ENCODE results near the gene TMEM80. TPM values are rescaled to one million over a fixed set of nuclear protein-coding genes. Genes with fewer than 3 reads are reported as not detected.

TMEM80 gene
- total and polyA plus RNA-seq, 9 of the 15 experiments (the other 6 are each of a cell fraction or from before 2014, with no cell fraction given): 5.1 to 30.1 (median 12.4) TPM

DNA sequence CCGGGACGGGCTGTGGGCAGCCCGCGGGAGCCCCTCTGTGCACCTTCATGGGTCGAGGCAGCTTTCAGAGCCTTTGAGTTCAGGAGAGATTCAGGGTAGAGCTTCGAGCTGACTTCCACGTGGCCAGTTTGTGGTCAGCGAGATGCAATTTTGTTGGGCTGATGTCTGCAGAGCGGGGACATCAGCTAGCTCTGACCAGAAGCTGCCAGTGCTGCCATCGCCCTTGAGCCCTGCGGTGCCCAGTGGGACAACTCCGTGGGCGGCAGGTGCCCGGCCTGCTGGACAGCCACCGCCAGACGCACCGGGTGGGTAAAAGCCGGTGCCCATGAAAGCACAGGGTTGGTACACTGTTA, 52.4 kb downstream of the TMEM80 start (continued):
- TF ChIP-seq FOXM1 (IDR thresholded peaks at IDR 0.05; ENCODE audit: low read depth) (no peak), FOXM1 (CRISPR knock-in tag; IDR thresholded peaks at IDR 0.05; ENCODE audit: low read depth) (0 out of 2 replicates have a peak, but pooled peaks have one; percentile 10)

- Histone ChIP-seq H2AFZ (ENCODE audit: low read depth, low read length) (no peak overlapping the region), H3K4me1 (replicated peaks in 1 of 2; ENCODE audit: control insufficient read depth in 2 of 2, insufficient read depth in 2 of 2, low read length in 2 of 2) (peaks cover 27 to 52% of the 10 kb centered on the region in 2 experiments), H3K27me3 (ENCODE audit: control insufficient read depth in 2 of 2, insufficient read depth in 2 of 2, low read length in 2 of 2) (no peaks in the 10 kb centered on the region), H3K4me3 (peak overlapping the region; percentile 100), H4K20me1 (replicated peaks; ENCODE audit: control insufficient read depth, insufficient read depth, low read length) (peaks cover 24% of the 10 kb centered on the region), H3K9me1 (ENCODE audit: control insufficient read depth, insufficient read depth, low read length) (no peaks in the 10 kb centered on the region), H3K9ac (ENCODE audit: insufficient read depth in 1 of 2, low read depth in 2 of 2, low read length in 2 of 2) (peak overlapping the region; percentile 88 to 100), H3K27ac (ENCODE audit: extremely low read depth, low read depth, low read length) (peak overlapping the region; percentile 99), H3K4me2 (ENCODE audit: insufficient read depth, low read length) (peak overlapping the region; percentile 94), H3K9me3 (replicated peaks; ENCODE audit: control insufficient read depth, insufficient read depth, low read depth, low read length) (no peaks in the 10 kb centered on the region), H3K79me2 (ENCODE audit: control insufficient read depth, insufficient read depth, low read length) (peaks cover 73% of the 10 kb centered on the region), H3K36me3 (ENCODE audit: control insufficient read depth, insufficient read depth, low read length) (peaks cover 53% of the 10 kb centered on the region)
- TF ChIP-seq, protein P1, sequence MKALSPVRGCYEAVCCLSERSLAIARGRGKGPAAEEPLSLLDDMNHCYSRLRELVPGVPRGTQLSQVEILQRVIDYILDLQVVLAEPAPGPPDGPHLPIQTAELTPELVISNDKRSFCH (CRISPR knock-in tag; IDR thresholded peaks at IDR 0.05): no peak
- TF ChIP-seq, protein P1 (tag; IDR thresholded peaks at IDR 0.05): peak; percentile 30; the same call in 1 of the 2 replicates
- TF ChIP-seq TFAM (CRISPR knock-in tag; conservative IDR thresholded peaks at IDR 0.05): no peak
- TF ChIP-seq, protein P2, sequence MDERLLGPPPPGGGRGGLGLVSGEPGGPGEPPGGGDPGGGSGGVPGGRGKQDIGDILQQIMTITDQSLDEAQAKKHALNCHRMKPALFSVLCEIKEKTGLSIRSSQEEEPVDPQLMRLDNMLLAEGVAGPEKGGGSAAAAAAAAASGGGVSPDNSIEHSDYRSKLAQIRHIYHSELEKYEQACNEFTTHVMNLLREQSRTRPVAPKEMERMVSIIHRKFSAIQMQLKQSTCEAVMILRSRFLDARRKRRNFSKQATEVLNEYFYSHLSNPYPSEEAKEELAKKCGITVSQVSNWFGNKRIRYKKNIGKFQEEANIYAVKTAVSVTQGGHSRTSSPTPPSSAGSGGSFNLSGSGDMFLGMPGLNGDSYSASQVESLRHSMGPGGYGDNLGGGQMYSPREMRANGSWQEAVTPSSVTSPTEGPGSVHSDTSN (CRISPR knock-in tag; IDR thresholded peaks at IDR 0.05; ENCODE audit: low read depth): no peak
- TF ChIP-seq, protein P2 (tag; conservative IDR thresholded peaks at IDR 0.05; ENCODE audit: low read depth): no peak
- no peak for TF ChIP-seq EGR1 (conservative IDR thresholded peaks at IDR 0.05)
- no peak for TF ChIP-seq U2AF1 (optimal IDR thresholded peaks at IDR 0.05; ENCODE audit: low read depth, low read length)
- CTCF ChIA-PET (ENCODE audit: low intra/inter-chr PET ratio): no interaction called here
- BruUV-seq (replicated peaks): no TSS peak
- intact Hi-C loops (cut with micrococcal nuclease): no loop called here
- in situ Hi-C loops (cut with MboI): no loop called here
- POLR2A ChIA-PET: interaction anchor here (0.6 to 7.4 kb wide), 7 partner anchors 11 to 84 kb away, joined by 3 to 88 read pairs (median 5); partner anchors contain the start of gene RPLP2
- FAIRE-seq (no peak), ATAC-seq (no peak), DNase-seq (ENCODE audit: extremely low read depth in 1 of 4, low spot score in 3 of 4) (no peak)
- WGBS (ENCODE audit: insufficient coverage, low coverage, missing lambda C conversion rate): 46% methylated on average over 2 of the region's 2 CpGs
Measured at GRCh38 chr11:749731-750130, 54.1 kb downstream of the TMEM80 start.

Other genes starting within 250 kb of the TMEM80 start
Only the 7 nearest of the 26 such genes appear.
- gene IRF7, start 79.9 kb upstream of the TMEM80 start, total RNA-seq (2014; rRNA removed): 3.7 and 8.3 TPM in 2 replicates
- gene IRF7, start 79.9 kb upstream of the TMEM80 start, total RNA-seq (2014; rRNA removed; fragmentation: Illumina TruSeq; extraction: Trizol): 0.29 TPM in 1 of 2 replicates, not detected in the other
- gene IRF7, start 79.9 kb upstream of the TMEM80 start, total RNA-seq (2015; rRNA removed; fragmentation: Illumina TruSeq; extraction: Trizol): 2.0 and 2.2 TPM in 2 replicates
- 6.5 and 7.6 TPM in 2 replicates for gene IRF7, start 79.9 kb upstream of the TMEM80 start, total RNA-seq (2021)
- gene IRF7, start 79.9 kb upstream of the TMEM80 start, polyA plus RNA-seq (2011; rRNA removed): 1.8 and 3.5 TPM in 2 replicates
- 0.64 and 2.2 TPM in 2 replicates for gene IRF7, start 79.9 kb upstream of the TMEM80 start, polyA plus RNA-seq (2014; fragmentation: Illumina TruSeq; extraction: Trizol)
- under 1 TPM; 0.27 to 0.48 TPM for gene IRF7, start 79.9 kb upstream of the TMEM80 start, polyA plus RNA-seq (2014; fragmentation: Nextera tagmentation; extraction: Ambion mirVana)
- 3.8 and 7.4 TPM in 2 replicates for gene IRF7, start 79.9 kb upstream of the TMEM80 start, polyA plus RNA-seq (2014; rRNA removed)
- not detected in 2 replicates for gene CDHR5, start 70.9 kb upstream of the TMEM80 start, total RNA-seq (2014; rRNA removed)
- not detected in 2 replicates for gene CDHR5, start 70.9 kb upstream of the TMEM80 start, total RNA-seq (2014; rRNA removed; fragmentation: Illumina TruSeq; extraction: Trizol)
- not detected in 2 replicates for gene CDHR5, start 70.9 kb upstream of the TMEM80 start, total RNA-seq (2015; rRNA removed; fragmentation: Illumina TruSeq; extraction: Trizol)
- 0.16 TPM in 1 of 2 replicates, not detected in the other for gene CDHR5, start 70.9 kb upstream of the TMEM80 start, total RNA-seq (2021)
- gene CDHR5, start 70.9 kb upstream of the TMEM80 start, polyA plus RNA-seq (2011; rRNA removed): not detected in 2 replicates
- gene CDHR5, start 70.9 kb upstream of the TMEM80 start, polyA plus RNA-seq (2014; fragmentation: Illumina TruSeq; extraction: Trizol): not detected in 2 replicates
- gene CDHR5, start 70.9 kb upstream of the TMEM80 start, polyA plus RNA-seq (2014; fragmentation: Nextera tagmentation; extraction: Ambion mirVana): not detected
- gene CDHR5, start 70.9 kb upstream of the TMEM80 start, polyA plus RNA-seq (2014; rRNA removed): not detected in 2 replicates
- gene SCT, start 68.6 kb upstream of the TMEM80 start, total RNA-seq (2014; rRNA removed): not detected in 2 replicates
- gene SCT, start 68.6 kb upstream of the TMEM80 start, total RNA-seq (2014; rRNA removed; fragmentation: Illumina TruSeq; extraction: Trizol): not detected in 2 replicates
- not detected in 2 replicates for gene SCT, start 68.6 kb upstream of the TMEM80 start, total RNA-seq (2015; rRNA removed; fragmentation: Illumina TruSeq; extraction: Trizol)
- gene SCT, start 68.6 kb upstream of the TMEM80 start, total RNA-seq (2021): not detected in 2 replicates
- gene SCT, start 68.6 kb upstream of the TMEM80 start, polyA plus RNA-seq (2011; rRNA removed): not detected in 2 replicates
- gene SCT, start 68.6 kb upstream of the TMEM80 start, polyA plus RNA-seq (2014; fragmentation: Illumina TruSeq; extraction: Trizol): not detected in 2 replicates
- gene SCT, start 68.6 kb upstream of the TMEM80 start, polyA plus RNA-seq (2014; fragmentation: Nextera tagmentation; extraction: Ambion mirVana): not detected
- gene SCT, start 68.6 kb upstream of the TMEM80 start, polyA plus RNA-seq (2014; rRNA removed): not detected in 2 replicates
- 0.24 TPM in 1 of 2 replicates, not detected in the other for gene DRD4, start 58.5 kb upstream of the TMEM80 start, total RNA-seq (2014; rRNA removed)
- not detected in 2 replicates for gene DRD4, start 58.5 kb upstream of the TMEM80 start, total RNA-seq (2014; rRNA removed; fragmentation: Illumina TruSeq; extraction: Trizol)
- 0.14 TPM in 1 of 2 replicates, not detected in the other for gene DRD4, start 58.5 kb upstream of the TMEM80 start, total RNA-seq (2015; rRNA removed; fragmentation: Illumina TruSeq; extraction: Trizol)
- gene DRD4, start 58.5 kb upstream of the TMEM80 start, total RNA-seq (2021): 0.95 and 1.4 TPM in 2 replicates
- 0.11 TPM in 1 of 2 replicates, not detected in the other for gene DRD4, start 58.5 kb upstream of the TMEM80 start, polyA plus RNA-seq (2011; rRNA removed)
- 0.11 TPM in 1 of 2 replicates, not detected in the other for gene DRD4, start 58.5 kb upstream of the TMEM80 start, polyA plus RNA-seq (2014; fragmentation: Illumina TruSeq; extraction: Trizol)
- gene DRD4, start 58.5 kb upstream of the TMEM80 start, polyA plus RNA-seq (2014; fragmentation: Nextera tagmentation; extraction: Ambion mirVana): under 1 TPM in 1 of 2 experiments, not detected in 1; 0.04 TPM
- 0.27 and 0.49 TPM in 2 replicates for gene DRD4, start 58.5 kb upstream of the TMEM80 start, polyA plus RNA-seq (2014; rRNA removed)
- 46.9 and 58.7 TPM in 2 replicates for gene DEAF1, start 594 bp upstream of the TMEM80 start, total RNA-seq (2014; rRNA removed)
- 13.3 and 20.4 TPM in 2 replicates for gene DEAF1, start 594 bp upstream of the TMEM80 start, total RNA-seq (2014; rRNA removed; fragmentation: Illumina TruSeq; extraction: Trizol)
- gene DEAF1, start 594 bp upstream of the TMEM80 start, total RNA-seq (2015; rRNA removed; fragmentation: Illumina TruSeq; extraction: Trizol): 26.8 and 27.3 TPM in 2 replicates
- gene DEAF1, start 594 bp upstream of the TMEM80 start, total RNA-seq (2021): 64.2 and 69.1 TPM in 2 replicates
- gene DEAF1, start 594 bp upstream of the TMEM80 start, polyA plus RNA-seq (2011; rRNA removed): 27.5 and 39.1 TPM in 2 replicates
- 26.3 and 33.7 TPM in 2 replicates for gene DEAF1, start 594 bp upstream of the TMEM80 start, polyA plus RNA-seq (2014; fragmentation: Illumina TruSeq; extraction: Trizol)
- 1 to 10 TPM; 2.0 to 3.6 TPM for gene DEAF1, start 594 bp upstream of the TMEM80 start, polyA plus RNA-seq (2014; fragmentation: Nextera tagmentation; extraction: Ambion mirVana)
- gene DEAF1, start 594 bp upstream of the TMEM80 start, polyA plus RNA-seq (2014; rRNA removed): 52.7 and 62.6 TPM in 2 replicates
- gene EPS8L2, start 10.4 kb downstream of the TMEM80 start, total RNA-seq (2014; rRNA removed): 13.1 and 17.0 TPM in 2 replicates
- gene EPS8L2, start 10.4 kb downstream of the TMEM80 start, total RNA-seq (2014; rRNA removed; fragmentation: Illumina TruSeq; extraction: Trizol): 2.5 and 3.7 TPM in 2 replicates
- gene EPS8L2, start 10.4 kb downstream of the TMEM80 start, total RNA-seq (2015; rRNA removed; fragmentation: Illumina TruSeq; extraction: Trizol): 3.1 and 3.8 TPM in 2 replicates
- gene EPS8L2, start 10.4 kb downstream of the TMEM80 start, total RNA-seq (2021): 8.6 and 10.4 TPM in 2 replicates
- 12.2 and 19.8 TPM in 2 replicates for gene EPS8L2, start 10.4 kb downstream of the TMEM80 start, polyA plus RNA-seq (2011; rRNA removed)
- gene EPS8L2, start 10.4 kb downstream of the TMEM80 start, polyA plus RNA-seq (2014; fragmentation: Illumina TruSeq; extraction: Trizol): 3.3 and 5.9 TPM in 2 replicates
- gene EPS8L2, start 10.4 kb downstream of the TMEM80 start, polyA plus RNA-seq (2014; fragmentation: Nextera tagmentation; extraction: Ambion mirVana): 1 to 10 TPM in 1 of 2 experiments, under 1 TPM in 1; 0.75 to 1.2 TPM
- gene EPS8L2, start 10.4 kb downstream of the TMEM80 start, polyA plus RNA-seq (2014; rRNA removed): 10.4 and 16.3 TPM in 2 replicates
- gene TALDO1, start 51.6 kb downstream of the TMEM80 start, total RNA-seq (2014; rRNA removed): 507 and 536 TPM in 2 replicates
- gene TALDO1, start 51.6 kb downstream of the TMEM80 start, total RNA-seq (2014; rRNA removed; fragmentation: Illumina TruSeq; extraction: Trizol): 228 and 260 TPM in 2 replicates
- gene TALDO1, start 51.6 kb downstream of the TMEM80 start, total RNA-seq (2015; rRNA removed; fragmentation: Illumina TruSeq; extraction: Trizol): 413 and 441 TPM in 2 replicates
- 541 and 595 TPM in 2 replicates for gene TALDO1, start 51.6 kb downstream of the TMEM80 start, total RNA-seq (2021)
- gene TALDO1, start 51.6 kb downstream of the TMEM80 start, polyA plus RNA-seq (2011; rRNA removed): 416 and 427 TPM in 2 replicates
- gene TALDO1, start 51.6 kb downstream of the TMEM80 start, polyA plus RNA-seq (2014; fragmentation: Illumina TruSeq; extraction: Trizol): 400 and 436 TPM in 2 replicates
- 100 to 1,000 TPM; 328 to 492 TPM for gene TALDO1, start 51.6 kb downstream of the TMEM80 start, polyA plus RNA-seq (2014; fragmentation: Nextera tagmentation; extraction: Ambion mirVana)
- 520 and 521 TPM in 2 replicates for gene TALDO1, start 51.6 kb downstream of the TMEM80 start, polyA plus RNA-seq (2014; rRNA removed)